Activated T-cell treated with anti-CD3 and anti-CD28 coated beads for 4 hours (primary cell): Measurements from ENCODE around the gene CDIPT.

Source experiments
- DNase-seq: peaks from one replicate; pipeline ENCODE4 v3.0.0-alpha.2; 2020

CDIPT gene

DNA sequence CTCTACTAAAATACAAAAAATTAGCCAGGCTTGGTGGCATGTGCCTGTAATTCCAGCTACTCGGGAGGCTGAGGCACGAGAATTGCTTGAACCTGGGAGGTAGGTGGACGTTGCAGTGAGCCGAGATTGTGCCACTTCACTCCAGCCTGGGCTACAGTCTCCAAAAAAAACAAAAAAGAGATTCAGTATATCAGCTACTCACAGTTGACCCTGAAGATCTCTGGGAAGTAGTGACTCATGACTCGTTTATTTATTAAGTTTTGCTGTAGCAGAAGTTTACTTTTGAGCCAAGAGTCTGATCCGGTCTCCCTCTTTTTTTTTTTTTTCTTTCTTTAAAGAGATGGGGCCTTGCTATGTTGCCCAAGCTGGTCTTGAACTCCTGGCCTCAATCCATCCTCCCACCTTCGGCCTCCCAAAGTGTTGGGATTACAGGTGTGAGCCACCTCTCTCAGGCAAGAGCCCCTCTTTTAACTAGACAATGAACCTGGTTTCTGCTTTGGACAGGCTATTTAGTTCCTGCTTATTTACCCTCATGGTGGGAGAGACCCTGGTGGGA lies 38.4 kb downstream of the CDIPT start:
- no peak for DNase-seq

DNA sequence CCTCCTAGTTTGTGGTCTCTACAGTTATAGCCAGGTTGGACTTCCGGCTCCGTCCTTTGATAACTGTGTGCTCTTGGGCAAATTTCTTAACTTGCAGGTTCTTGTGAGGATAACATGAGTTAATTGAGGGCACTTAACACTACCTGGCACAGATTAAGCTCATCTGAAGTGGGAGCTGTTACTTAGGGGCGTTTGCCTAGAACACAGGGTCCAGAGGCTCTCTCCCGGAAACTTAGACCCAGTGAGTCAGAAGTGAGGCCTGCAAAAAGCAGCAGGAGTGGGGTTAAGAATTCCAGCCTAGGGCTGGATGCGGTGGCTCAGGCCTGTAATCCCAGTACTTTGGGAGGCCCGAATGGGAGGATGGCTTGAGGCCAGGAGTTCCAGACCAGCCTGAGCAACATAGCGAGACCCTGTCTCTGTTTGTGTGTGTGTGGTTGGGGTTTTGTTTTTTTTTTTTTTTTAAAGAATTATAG lies 41.3 kb downstream of the CDIPT start:
- DNase-seq, result no peak

GRCh38 chr16:29820730-29821642 lies 42.0 kb downstream of the CDIPT start:
- DNase-seq, result no peak

DNA sequence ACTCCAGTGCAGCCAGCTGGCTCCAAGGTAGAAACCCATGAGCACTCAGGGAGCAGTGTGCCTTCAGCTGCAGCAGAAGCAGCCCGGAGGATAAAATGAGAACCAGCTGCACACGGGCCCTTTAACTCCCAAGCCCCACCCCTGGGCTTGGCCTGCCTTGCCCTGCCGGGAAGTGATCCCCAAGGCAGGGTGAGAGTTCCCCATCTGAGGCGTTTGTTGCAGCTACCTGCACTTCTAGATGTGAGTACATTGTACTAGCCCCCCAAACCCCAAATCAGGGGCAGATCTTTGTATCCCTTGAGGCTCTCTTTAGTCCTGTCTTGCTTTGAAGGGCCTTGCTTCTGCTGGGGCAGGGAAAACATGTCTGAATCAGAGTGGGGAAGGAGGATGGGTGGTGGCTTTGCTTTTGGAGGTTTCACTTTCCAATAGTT lies 42.7 kb downstream of the CDIPT start, which contains the start of gene MVP:
Gene MVP, plus strand, starts transcription at position 192 of the 431 bp plus-strand sequence. CDS start 10,088 bp downstream, outside the sequence.
- no peak for DNase-seq

- DNase-seq, result no peak
Measured at GRCh38 chr16:29819506-29819905, 43.5 kb downstream of the CDIPT start.

- DNase-seq, result no peak
Measured at GRCh38 chr16:29818082-29818481, 44.9 kb downstream of the CDIPT start.

DNA sequence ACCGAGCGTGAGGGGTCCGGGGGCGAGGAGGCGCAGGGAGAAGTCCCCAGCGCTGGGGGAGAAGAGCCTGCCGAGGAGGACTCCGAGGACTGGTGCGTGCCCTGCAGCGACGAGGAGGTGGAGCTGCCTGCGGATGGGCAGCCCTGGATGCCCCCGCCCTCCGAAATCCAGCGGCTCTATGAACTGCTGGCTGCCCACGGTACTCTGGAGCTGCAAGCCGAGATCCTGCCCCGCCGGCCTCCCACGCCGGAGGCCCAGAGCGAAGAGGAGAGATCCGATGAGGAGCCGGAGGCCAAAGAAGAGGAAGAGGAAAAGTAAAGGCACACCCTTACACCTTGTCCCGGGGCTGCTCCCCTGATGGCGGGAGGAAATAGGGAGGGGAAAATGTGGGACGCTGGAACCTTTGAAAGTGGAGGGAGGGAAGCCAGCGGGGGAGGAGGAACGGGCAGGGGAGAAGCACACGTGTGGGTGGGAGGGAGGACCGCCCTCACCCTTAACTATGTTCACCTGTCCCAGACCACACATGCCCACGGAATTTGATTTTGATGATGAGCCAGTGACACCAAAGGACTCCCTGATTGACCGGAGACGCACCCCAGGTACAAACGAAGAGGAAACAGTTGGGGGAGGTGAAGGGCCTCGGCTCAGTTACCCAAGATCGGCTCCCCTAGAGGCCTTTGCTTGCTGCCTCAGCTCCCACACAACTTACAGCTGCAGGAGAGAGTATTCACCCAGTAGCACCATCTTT lies 46.2 kb downstream of the CDIPT start:
- no peak for DNase-seq

- DNase-seq, result peak; percentile 97
Measured at GRCh38 chr16:29815793-29816693, 47.0 kb downstream of the CDIPT start, which contains the start of gene PAGR1. Gene PAGR1 (plus strand): TSS chr16:29816152. CDS start chr16:29816526, 374 bp downstream.

DNA sequence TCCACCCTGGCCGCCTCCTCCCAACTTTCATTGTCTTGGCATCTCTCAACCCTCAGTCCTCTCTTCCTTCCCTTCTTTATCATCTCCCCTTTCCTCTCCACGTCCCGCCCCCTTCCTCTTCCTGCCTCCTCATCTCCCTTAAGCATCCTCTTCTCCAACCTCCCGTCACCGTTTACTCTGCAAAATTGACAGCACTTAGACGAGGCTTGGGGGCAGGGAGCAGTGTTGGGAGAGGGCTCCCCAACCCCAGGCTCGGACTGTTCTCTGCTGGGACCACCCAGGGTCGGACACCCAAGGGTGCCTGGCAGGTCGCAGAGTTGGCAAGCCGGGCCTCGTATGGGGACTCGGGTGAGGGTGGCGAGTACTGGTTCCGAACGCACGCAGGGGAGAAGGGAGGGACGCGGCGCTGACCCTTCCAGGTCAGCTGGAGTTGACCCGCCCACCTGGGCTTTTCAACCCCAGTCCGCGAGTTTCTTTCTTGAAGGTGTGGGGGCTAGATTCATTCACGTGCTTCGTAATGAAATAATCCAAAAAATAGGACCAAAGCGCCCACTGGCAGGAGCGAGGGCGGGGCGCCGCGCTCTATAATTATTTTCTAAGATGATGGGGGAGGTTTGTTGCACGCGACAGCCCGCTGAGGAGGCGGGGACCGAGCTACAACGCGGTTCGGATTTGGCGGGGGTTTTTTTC lies 47.8 kb downstream of the CDIPT start:
- DNase-seq, result no peak

GRCh38 chr16:29814592-29814991 lies 48.4 kb downstream of the CDIPT start:
- DNase-seq, result no peak

- no peak for DNase-seq
Measured at GRCh38 chr16:29813644-29814562, 49.1 kb downstream of the CDIPT start.

DNA sequence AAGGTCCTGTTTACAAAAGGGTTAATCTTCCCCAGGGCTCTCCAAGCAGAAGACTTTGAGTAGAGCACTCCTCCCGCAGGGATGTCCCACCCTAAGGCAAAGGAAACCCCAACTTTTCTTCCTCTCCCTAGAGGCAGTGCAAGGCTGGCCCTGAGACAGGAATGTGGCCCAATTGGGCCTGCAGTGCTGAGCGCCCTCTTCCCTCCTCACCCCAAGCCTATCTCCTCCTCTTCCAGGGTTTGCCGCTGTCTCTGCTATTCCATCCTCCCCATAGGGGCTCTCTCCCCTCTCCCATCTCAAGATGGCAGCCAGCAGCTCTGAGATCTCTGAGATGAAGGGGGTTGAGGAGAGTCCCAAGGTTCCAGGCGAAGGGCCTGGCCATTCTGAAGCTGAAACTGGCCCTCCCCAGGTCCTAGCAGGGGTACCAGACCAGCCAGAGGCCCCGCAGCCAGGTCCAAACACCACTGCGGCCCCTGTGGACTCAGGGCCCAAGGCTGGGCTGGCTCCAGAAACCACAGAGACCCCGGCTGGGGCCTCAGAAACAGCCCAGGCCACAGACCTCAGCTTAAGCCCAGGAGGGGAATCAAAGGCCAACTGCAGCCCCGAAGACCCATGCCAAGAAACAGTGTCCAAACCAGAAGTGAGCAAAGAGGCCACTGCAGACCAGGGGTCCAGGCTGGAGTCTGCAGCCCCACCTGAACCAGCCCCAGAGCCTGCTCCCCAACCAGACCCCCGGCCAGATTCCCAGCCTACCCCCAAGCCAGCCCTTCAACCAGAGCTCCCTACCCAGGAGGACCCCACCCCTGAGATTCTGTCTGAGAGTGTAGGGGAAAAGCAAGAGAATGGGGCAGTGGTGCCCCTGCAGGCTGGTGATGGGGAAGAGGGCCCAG lies 50.0 kb downstream of the CDIPT start:
- no peak for DNase-seq

- no peak for DNase-seq
Measured at GRCh38 chr16:29811896-29812665, 50.9 kb downstream of the CDIPT start, which contains the start of gene PRRT2. Gene PRRT2 (plus strand): TSS chr16:29812193. CDS start chr16:29813055, 862 bp downstream.

GRCh38 chr16:29811170-29811895 lies 51.7 kb downstream of the CDIPT start:
- DNase-seq, result no peak

GRCh38 chr16:29810699-29811169 lies 52.3 kb downstream of the CDIPT start:
- DNase-seq, result no peak

DNA sequence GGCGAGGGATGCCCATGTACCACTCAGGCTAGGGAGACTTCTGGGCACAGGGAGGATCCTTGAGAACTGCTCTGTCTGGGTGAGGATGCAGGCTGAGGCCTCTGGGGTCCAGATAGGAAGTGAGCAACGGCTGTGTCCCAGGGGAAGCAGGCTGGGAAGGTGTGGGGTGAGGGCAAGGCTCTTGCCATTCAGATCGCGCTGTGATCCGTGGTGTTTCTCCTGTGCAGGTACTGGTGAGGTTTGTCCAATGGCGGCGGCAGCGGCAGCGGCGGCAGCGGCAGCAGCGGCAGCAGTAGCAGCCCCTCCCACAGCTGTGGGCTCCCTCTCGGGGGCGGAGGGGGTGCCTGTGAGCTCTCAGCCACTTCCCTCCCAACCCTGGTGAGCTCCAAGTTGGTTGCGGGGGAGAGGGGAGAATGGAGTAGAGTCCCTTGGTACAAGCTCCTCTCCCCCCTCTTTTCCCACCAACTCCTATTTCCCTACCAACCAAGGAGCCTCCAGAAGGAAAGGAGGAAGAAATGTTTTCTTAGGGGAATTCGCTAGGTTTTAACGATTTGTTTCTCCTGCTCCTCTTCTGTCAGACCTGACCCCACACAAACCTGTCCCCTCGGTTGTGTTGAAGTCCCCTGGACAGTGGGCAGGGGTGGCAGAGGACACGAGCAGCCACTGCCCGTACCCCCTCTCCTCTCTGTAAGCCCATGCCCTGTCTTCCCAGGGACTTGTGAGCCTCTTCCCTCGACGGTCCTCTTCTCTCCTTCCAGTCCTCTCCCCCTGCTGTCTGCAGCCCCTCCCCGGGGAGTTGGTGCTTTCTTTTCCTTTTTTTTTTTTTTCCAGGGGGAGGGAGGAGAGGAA lies 53.0 kb downstream of the CDIPT start:
- no peak for DNase-seq
